KMS-11 (cell line): Measurements from ENCODE around the gene IL26.

Source experiments
- H2AFZ ChIP-seq: fragments of 200-600 bp; sonication (generic); 2 replicates; pipeline ENCODE4 v1.6.1; 2016; ENCODE audit warnings: antibody characterized with exemption, mixed run types, low read depth
- H3K27ac ChIP-seq: fragments of 200-600 bp; sonication (generic); 2 replicates; pipeline ENCODE4 v1.6.1; 2016; ENCODE audit warnings: mild to moderate bottlenecking, mixed run types
- H3K27me3 ChIP-seq: fragments of 200-600 bp; sonication (generic); 2 replicates; pipeline ENCODE4 v1.6.1; 2017; ENCODE audit warnings: mild to moderate bottlenecking, low read depth, mixed run types, moderate library complexity; ENCODE audit not compliant: insufficient read depth
- H3K36me3 ChIP-seq: fragments of 200-600 bp; sonication (generic); 2 replicates; pipeline ENCODE4 v1.6.1; 2017; ENCODE audit warnings: mild to moderate bottlenecking, mixed run types; ENCODE audit not compliant: insufficient read depth
- H3K4me1 ChIP-seq: fragments of 200-600 bp; sonication (generic); 2 replicates; pipeline ENCODE4 v1.6.1; 2016; ENCODE audit warnings: mild to moderate bottlenecking, low read depth, mixed run types; ENCODE audit not compliant: poor library complexity, severe bottlenecking
- H3K4me2 ChIP-seq: fragments of 200-600 bp; sonication (generic); 2 replicates; pipeline ENCODE4 v1.7.0; 2016; ENCODE audit warnings: mild to moderate bottlenecking, mixed run types
- H3K4me3 ChIP-seq: fragments of 200-600 bp; sonication (generic); IDR thresholded peaks from 2 replicates; pipeline ENCODE4 v1.6.1; 2017; ENCODE audit warnings: low read depth, low read length, mixed read lengths; ENCODE audit not compliant: insufficient read depth
- H3K79me2 ChIP-seq: fragments of 200-600 bp; sonication (generic); 2 replicates; pipeline ENCODE4 v1.6.1; 2016; ENCODE audit warnings: low read depth, mixed run types; ENCODE audit not compliant: insufficient read depth
- H3K9ac ChIP-seq: fragments of 200-600 bp; sonication (generic); 2 replicates; pipeline ENCODE4 v1.6.1; 2016; ENCODE audit warnings: mild to moderate bottlenecking, mixed run types
- H4K20me1 ChIP-seq: fragments of 200-600 bp; sonication (generic); 2 replicates; pipeline ENCODE4 v1.6.1; 2016; ENCODE audit warnings: mild to moderate bottlenecking, mixed run types; ENCODE audit not compliant: insufficient read depth
- TF ChIP-seq, protein P1 (sequence below): fragments of 200-600 bp; sonication (generic); conservative IDR thresholded peaks from 2 replicates; pipeline ENCODE4 v1.6.1; 2017; ENCODE audit warnings: low read depth, mild to moderate bottlenecking, antibody characterized with exemption, low read length, moderate library complexity, mixed read lengths

Gene IL26

DNA sequence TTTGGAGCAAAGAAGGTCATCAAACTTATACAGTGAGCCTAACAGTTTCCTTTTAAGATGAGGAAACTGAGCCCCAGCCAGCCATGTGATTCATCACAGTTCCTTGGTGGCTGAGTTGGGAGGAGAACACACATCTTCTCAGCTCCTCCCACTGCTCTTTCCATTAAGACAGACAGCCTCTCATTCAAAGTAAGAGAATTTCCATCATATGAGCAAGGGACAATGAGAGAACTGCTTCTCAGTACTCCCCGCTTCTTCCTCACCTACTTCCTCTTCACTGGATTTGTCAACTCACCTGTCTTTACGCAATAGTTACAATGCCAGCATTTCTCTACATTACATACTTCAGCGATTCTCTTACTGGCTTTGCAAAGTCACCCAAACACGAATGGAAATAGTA lies 68.2 kb downstream of the IL26 start:
- no peaks in the 10 kb centered on the region for H3K79me2 ChIP-seq
- H3K4me2 ChIP-seq, result no peak overlapping the region
- no peaks in the 10 kb centered on the region for H4K20me1 ChIP-seq
- TF ChIP-seq, protein P1, sequence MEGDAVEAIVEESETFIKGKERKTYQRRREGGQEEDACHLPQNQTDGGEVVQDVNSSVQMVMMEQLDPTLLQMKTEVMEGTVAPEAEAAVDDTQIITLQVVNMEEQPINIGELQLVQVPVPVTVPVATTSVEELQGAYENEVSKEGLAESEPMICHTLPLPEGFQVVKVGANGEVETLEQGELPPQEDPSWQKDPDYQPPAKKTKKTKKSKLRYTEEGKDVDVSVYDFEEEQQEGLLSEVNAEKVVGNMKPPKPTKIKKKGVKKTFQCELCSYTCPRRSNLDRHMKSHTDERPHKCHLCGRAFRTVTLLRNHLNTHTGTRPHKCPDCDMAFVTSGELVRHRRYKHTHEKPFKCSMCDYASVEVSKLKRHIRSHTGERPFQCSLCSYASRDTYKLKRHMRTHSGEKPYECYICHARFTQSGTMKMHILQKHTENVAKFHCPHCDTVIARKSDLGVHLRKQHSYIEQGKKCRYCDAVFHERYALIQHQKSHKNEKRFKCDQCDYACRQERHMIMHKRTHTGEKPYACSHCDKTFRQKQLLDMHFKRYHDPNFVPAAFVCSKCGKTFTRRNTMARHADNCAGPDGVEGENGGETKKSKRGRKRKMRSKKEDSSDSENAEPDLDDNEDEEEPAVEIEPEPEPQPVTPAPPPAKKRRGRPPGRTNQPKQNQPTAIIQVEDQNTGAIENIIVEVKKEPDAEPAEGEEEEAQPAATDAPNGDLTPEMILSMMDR, result no peak
- no peak overlapping the region for H3K9ac ChIP-seq
- peaks cover 27% of the 10 kb centered on the region for H3K4me1 ChIP-seq
- H3K27ac ChIP-seq, result no peak overlapping the region
- H3K4me3 ChIP-seq, result no peak overlapping the region
- H2AFZ ChIP-seq, result no peak overlapping the region
- peaks cover 34% of the 10 kb centered on the region; the same call in 1 of the 2 replicates for H3K27me3 ChIP-seq
- no peaks in the 10 kb centered on the region for H3K36me3 ChIP-seq

DNA sequence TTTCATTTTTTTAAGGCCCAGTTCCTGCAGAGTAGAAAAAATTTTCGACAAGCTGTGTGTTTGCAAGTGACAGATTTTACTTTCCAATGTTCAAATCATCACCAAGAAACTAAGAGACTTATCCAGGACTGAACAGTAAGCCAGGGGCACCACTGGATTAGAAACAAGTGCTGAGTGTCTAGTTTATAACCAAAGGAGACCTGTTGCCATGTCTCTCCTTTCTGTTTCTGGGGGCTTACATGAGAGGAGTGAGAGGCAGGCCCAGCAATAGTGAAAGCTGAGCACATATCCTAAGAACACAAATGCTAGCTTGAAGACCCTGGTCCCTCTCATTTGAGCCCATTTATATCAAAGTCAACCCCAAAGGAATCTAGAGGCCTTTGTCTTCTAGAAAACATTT lies 69.0 kb downstream of the IL26 start:
- peaks cover 27% of the 10 kb centered on the region for H3K4me1 ChIP-seq
- no peak overlapping the region for H2AFZ ChIP-seq
- H3K79me2 ChIP-seq, result no peaks in the 10 kb centered on the region
- no peaks in the 10 kb centered on the region for H3K36me3 ChIP-seq
- TF ChIP-seq, protein P1, result no peak
- no peaks in the 10 kb centered on the region for H4K20me1 ChIP-seq
- H3K27me3 ChIP-seq, result peaks cover 26% of the 10 kb centered on the region; the same call in 1 of the 2 replicates
- H3K4me2 ChIP-seq, result no peak overlapping the region
- no peak overlapping the region for H3K27ac ChIP-seq
- no peak overlapping the region for H3K9ac ChIP-seq
- H3K4me3 ChIP-seq, result no peak overlapping the region

DNA sequence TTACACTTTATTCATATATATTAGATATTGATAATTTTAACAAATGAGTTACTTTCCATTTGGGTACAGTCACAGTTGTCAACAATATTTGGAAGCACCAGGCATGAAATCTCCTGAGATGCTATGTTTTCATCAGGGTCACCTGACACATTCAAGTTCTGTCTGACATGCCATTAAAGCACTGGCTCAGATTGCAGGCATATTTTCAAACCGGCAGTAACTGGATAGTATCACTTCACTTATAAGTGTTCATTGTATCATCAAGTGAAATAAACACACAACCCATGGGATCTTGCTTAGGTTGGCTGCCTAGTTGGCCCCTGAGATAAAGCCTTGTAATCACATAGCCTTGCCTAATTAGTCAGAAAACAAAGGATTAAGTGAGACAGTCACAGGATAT lies 70.8 kb downstream of the IL26 start:
- Histone ChIP-seq H3K4me2 (no peak overlapping the region), H3K79me2 (no peaks in the 10 kb centered on the region), H3K9ac (no peak overlapping the region), H3K36me3 (no peaks in the 10 kb centered on the region), H3K4me3 (no peak overlapping the region), H2AFZ (no peak overlapping the region), H3K27ac (no peak overlapping the region), H3K27me3 (peaks cover 20% of the 10 kb centered on the region; the same call in 1 of the 2 replicates), H4K20me1 (no peaks in the 10 kb centered on the region), H3K4me1 (peaks cover 13% of the 10 kb centered on the region)
- TF ChIP-seq, protein P1, result no peak
